CD4-positive, alpha-beta memory T cell (primary cell): Measurements from ENCODE around the gene TTC7B. TPM values are rescaled to one million over a fixed set of nuclear protein-coding genes. Genes with fewer than 3 reads are reported as not detected.

ENCODE experiments used
- CTCF ChIA-PET: fragments of 350-600 bp; sonication (Branson Sonifier 250); formaldehyde crosslinking; loops from one replicate; lab custom pipeline; 2021; ENCODE audit warnings: inconsistent platforms; ENCODE audit not compliant: partially characterized antibody; lab: Charles Lee
- POLR2A ChIA-PET: fragments of 350-600 bp; sonication (Branson Sonifier 250); formaldehyde crosslinking; loops from one replicate; lab custom pipeline; 2021; ENCODE audit not compliant: partially characterized antibody; lab: Charles Lee
- DNase-seq, 5 donors: peaks; one replicate each; pipeline versions ENCODE4 v3.0.0 to v3.0.0-alpha.2; 2020 to 2022; ENCODE audit warnings: mixed read lengths in 1 of 5
- H3K27ac ChIP-seq: one replicate; pipeline ENCODE4 v1.7.0; 2013; ENCODE audit warnings: low read depth, low read length
- H3K27me3 ChIP-seq: 2 replicates; pipeline ENCODE4 v1.7.0; 2013; ENCODE audit warnings: mild to moderate bottlenecking, low read length, moderate library complexity; ENCODE audit not compliant: insufficient read depth
- H3K36me3 ChIP-seq: 2 replicates; pipeline ENCODE4 v1.7.0; 2013; ENCODE audit warnings: mild to moderate bottlenecking, low read length, moderate library complexity; ENCODE audit not compliant: insufficient read depth
- H3K4me1 ChIP-seq: 2 replicates; pipeline ENCODE4 v1.7.0; 2013; ENCODE audit warnings: mild to moderate bottlenecking, low read length, moderate library complexity; ENCODE audit not compliant: insufficient read depth
- H3K4me3 ChIP-seq, 2 donors: one replicate each; pipeline ENCODE4 v1.7.0; 2013; ENCODE audit warnings: low read length in 2 of 2, mild to moderate bottlenecking in 1 of 2
- H3K9me3 ChIP-seq, 2 donors: one replicate each; pipeline ENCODE4 v1.7.0; 2013; ENCODE audit warnings: low read length in 2 of 2, control low read depth in 1 of 2; ENCODE audit not compliant: control insufficient read depth in 1 of 2
- H3K27ac Mint-ChIP-seq, 7 donors: one replicate each; pipeline ENCODE4 v1.8.0; 2020 to 2021; ENCODE audit warnings: mixed read lengths in 7 of 7, mild to moderate bottlenecking in 6 of 7, inconsistent platforms in 3 of 7, moderate library complexity in 3 of 7
- H3K27me3 Mint-ChIP-seq, 2 donors: one replicate each; pipeline ENCODE4 v1.8.0; 2020 to 2021; ENCODE audit warnings: mixed read lengths in 2 of 2
- H3K36me3 Mint-ChIP-seq, 2 donors: one replicate each; pipeline ENCODE4 v1.8.0; 2020 to 2021; ENCODE audit warnings: mixed read lengths in 2 of 2, inconsistent platforms in 1 of 2, mild to moderate bottlenecking in 1 of 2
- H3K4me1 Mint-ChIP-seq, 4 donors: one replicate each; pipeline ENCODE4 v1.8.0; 2020 to 2021; ENCODE audit warnings: mixed read lengths in 4 of 4, mild to moderate bottlenecking in 1 of 4
- H3K4me3 Mint-ChIP-seq, 8 donors: one replicate each; pipeline ENCODE4 v1.8.0; 2020 to 2021; ENCODE audit warnings: mixed read lengths in 8 of 8, mild to moderate bottlenecking in 7 of 8, moderate library complexity in 6 of 8, inconsistent platforms in 3 of 8
- H3K9me3 Mint-ChIP-seq, 8 donors: one replicate each; pipeline ENCODE4 v1.8.0; 2020 to 2021; ENCODE audit warnings: mixed read lengths in 8 of 8, mild to moderate bottlenecking in 5 of 8, inconsistent platforms in 3 of 8, moderate library complexity in 1 of 8
- intact Hi-C: fragments of 100-400 bp; cut with micrococcal nuclease; formaldehyde crosslinking; loops from one replicate; pipeline ENCODE4 v1.15.1; 2023
- polyA plus RNA-seq, 2 donors: library from polyadenylated mRNA; unstranded; fragments of 300-500 nt; fragmentation: Illumina TruSeq; gene quantifications; one replicate each; pipeline ENCODE4 v1.2.3, GENCODE V29; 2021
- total RNA-seq, 2 experiments: library from RNA; stranded (reverse); gene quantifications; one replicate each; pipeline ENCODE4 v1.2.3, GENCODE V29; 2021

TTC7B gene
- total and polyA plus RNA-seq, 4 experiments from 2014 or later, result 0.30 to 1.9 (median 1.5) TPM; not detected in 1

GRCh38 chr14:90647473-90648005 is 168.7 kb downstream of the TTC7B start:
- no peaks in the 10 kb centered on the region for H3K27me3 ChIP-seq
- no peaks in the 10 kb centered on the region for H3K36me3 Mint-ChIP-seq
- ChIA-PET CTCF (no interaction called here), POLR2A (interaction anchor here (0.8 kb wide), 1 partner anchor 44 kb away, joined by 3 read pairs; no protein-coding TSS in a partner anchor)
- H3K27ac Mint-ChIP-seq, result no peak overlapping the region
- no peak overlapping the region for H3K4me3 ChIP-seq
- no peaks in the 10 kb centered on the region for H3K36me3 ChIP-seq
- H3K27ac ChIP-seq, result no peak overlapping the region
- intact Hi-C loops, result no loop called here
- no peaks in the 10 kb centered on the region for H3K4me1 Mint-ChIP-seq
- DNase-seq, result no peak
- no peaks in the 10 kb centered on the region for H3K9me3 ChIP-seq
- H3K4me3 Mint-ChIP-seq, result no peak overlapping the region
- no peaks in the 10 kb centered on the region for H3K4me1 ChIP-seq
- H3K9me3 Mint-ChIP-seq, result no peaks in the 10 kb centered on the region
- no peaks in the 10 kb centered on the region for H3K27me3 Mint-ChIP-seq

DNA sequence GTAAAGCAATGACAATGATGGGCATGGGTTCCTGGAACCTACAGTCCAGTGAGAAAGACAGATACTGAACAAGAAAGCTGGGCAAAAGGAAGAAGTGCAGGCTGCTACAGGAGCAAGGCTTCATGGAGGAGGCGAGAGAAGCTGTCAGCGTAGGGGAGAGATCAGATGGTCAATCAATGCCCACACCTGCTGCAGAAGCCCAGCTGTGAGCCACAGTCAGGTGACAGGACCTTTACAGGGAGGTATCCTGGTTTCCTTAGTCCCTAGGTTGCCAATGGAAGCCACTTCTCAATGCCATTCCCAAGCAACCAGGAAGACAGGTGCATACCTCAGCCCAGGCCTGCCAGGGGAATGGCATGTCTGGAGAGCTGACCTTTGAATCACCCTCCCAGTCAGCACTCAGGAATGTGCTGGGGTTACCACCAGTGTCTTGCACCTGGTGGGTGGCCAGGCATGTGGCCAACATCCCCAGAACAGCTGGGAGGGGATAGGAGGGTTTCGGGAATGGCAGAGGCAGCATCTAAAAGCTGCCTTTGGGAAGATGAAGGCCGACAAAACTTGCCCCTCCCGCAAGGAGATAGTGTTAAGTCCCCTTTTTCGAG is 170.3 kb downstream of the TTC7B start:
- H3K9me3 ChIP-seq, result no peaks in the 10 kb centered on the region
- no peaks in the 10 kb centered on the region for H3K4me1 Mint-ChIP-seq
- H3K9me3 Mint-ChIP-seq, result no peaks in the 10 kb centered on the region
- no peak overlapping the region for H3K4me3 Mint-ChIP-seq
- no peaks in the 10 kb centered on the region for H3K27me3 ChIP-seq
- H3K27me3 Mint-ChIP-seq, result no peaks in the 10 kb centered on the region
- no peak overlapping the region for H3K27ac Mint-ChIP-seq
- no peaks in the 10 kb centered on the region for H3K4me1 ChIP-seq
- H3K4me3 ChIP-seq, result no peak overlapping the region
- ChIA-PET CTCF (no interaction called here), POLR2A (no interaction called here)
- no peaks in the 10 kb centered on the region for H3K36me3 Mint-ChIP-seq
- no peaks in the 10 kb centered on the region for H3K36me3 ChIP-seq
- DNase-seq, result no peak
- intact Hi-C loops, result no loop called here
- H3K27ac ChIP-seq, result no peak overlapping the region

DNA sequence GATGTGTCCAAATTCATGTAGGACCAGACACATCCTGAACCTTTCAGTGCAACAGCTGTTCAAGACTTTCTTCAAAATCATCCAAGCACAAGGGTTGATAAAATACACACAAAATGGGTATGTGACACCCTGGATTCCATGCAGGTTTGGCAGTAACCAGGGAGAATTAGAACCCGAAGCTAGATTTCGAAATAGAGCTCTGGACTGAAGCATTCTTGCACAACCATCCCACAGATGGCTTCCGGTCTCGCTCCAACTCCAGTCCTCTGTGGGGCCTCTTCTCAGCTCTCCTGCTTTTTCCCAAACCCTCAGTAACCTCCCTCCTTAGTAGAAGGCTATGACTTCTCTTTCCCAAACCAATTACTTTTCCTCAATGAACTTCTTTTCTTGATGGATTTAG is 171.3 kb downstream of the TTC7B start:
- Mint-ChIP-seq H3K27ac (no peak overlapping the region), H3K36me3 (no peaks in the 10 kb centered on the region), H3K4me3 (no peak overlapping the region), H3K4me1 (no peaks in the 10 kb centered on the region), H3K27me3 (no peaks in the 10 kb centered on the region), H3K9me3 (peaks cover 0 to 2% (median 0%) of the 10 kb centered on the region in 8 donors)
- no peak for DNase-seq
- intact Hi-C loops, result no loop called here
- Histone ChIP-seq H3K4me3 (no peak overlapping the region), H3K36me3 (no peaks in the 10 kb centered on the region), H3K27ac (no peak overlapping the region), H3K4me1 (no peaks in the 10 kb centered on the region), H3K9me3 (no peaks in the 10 kb centered on the region), H3K27me3 (no peaks in the 10 kb centered on the region)
- ChIA-PET CTCF (interaction anchor here (1.1 kb wide), 1 partner anchor 8 kb away, joined by 3 read pairs; no protein-coding TSS in a partner anchor), POLR2A (no interaction called here)

- no peak overlapping the region for H3K27ac ChIP-seq
- H3K4me3 Mint-ChIP-seq, result no peak overlapping the region
- intact Hi-C loops, result no loop called here
- H3K4me1 ChIP-seq, result no peaks in the 10 kb centered on the region
- peaks cover 0 to 2% (median 0%) of the 10 kb centered on the region in 8 donors for H3K9me3 Mint-ChIP-seq
- H3K4me3 ChIP-seq, result no peak overlapping the region
- H3K27ac Mint-ChIP-seq, result no peak overlapping the region
- no peaks in the 10 kb centered on the region for H3K27me3 Mint-ChIP-seq
- POLR2A ChIA-PET, result no interaction called here
- no peaks in the 10 kb centered on the region for H3K4me1 Mint-ChIP-seq
- no peaks in the 10 kb centered on the region for H3K36me3 Mint-ChIP-seq
- no peak for DNase-seq
- CTCF ChIA-PET, result interaction anchor here (0.6 to 1.1 kb wide), 2 partner anchors 8 to 9 kb away, joined by 3 read pairs; no protein-coding TSS in a partner anchor
- H3K27me3 ChIP-seq, result no peaks in the 10 kb centered on the region
- H3K9me3 ChIP-seq, result no peaks in the 10 kb centered on the region
- H3K36me3 ChIP-seq, result no peaks in the 10 kb centered on the region
Measured at GRCh38 chr14:90643982-90644670, 172.1 kb downstream of the TTC7B start.

DNA sequence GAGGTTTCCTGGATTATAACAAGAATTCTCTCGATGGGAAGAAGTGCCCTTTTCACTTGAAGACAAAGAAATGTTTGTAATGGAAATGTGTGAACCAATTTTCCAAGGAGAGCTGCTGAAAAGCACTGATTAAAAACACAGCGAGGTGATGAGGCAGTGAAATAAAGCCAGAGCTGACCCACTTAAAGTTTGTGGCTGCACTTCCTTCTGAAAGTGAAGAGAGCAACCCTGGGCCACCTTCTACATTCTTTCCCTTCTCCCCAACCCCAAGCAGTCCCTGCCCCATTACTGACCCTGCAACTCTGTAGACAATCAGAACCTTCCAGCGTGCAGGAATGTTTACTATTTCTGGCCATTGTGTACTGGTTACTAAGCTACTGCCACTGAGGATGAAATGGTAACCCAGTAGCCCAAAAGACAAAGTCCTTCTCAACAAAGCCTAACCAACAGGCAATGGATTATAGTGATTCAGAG is 173.9 kb downstream of the TTC7B start:
- no peak overlapping the region for H3K4me3 Mint-ChIP-seq

GRCh38 chr14:90641615-90642243 is 174.5 kb downstream of the TTC7B start:
- Histone ChIP-seq H3K4me1 (no peaks in the 10 kb centered on the region), H3K36me3 (no peaks in the 10 kb centered on the region), H3K27ac (no peak overlapping the region), H3K4me3 (no peak overlapping the region), H3K9me3 (no peaks in the 10 kb centered on the region), H3K27me3 (no peaks in the 10 kb centered on the region)
- no peak for DNase-seq
- H3K9me3 Mint-ChIP-seq, result peaks cover 0 to 2% (median 0%) of the 10 kb centered on the region in 8 donors
- POLR2A ChIA-PET, result no interaction called here
- intact Hi-C loops, result no loop called here
- H3K4me1 Mint-ChIP-seq, result no peaks in the 10 kb centered on the region
- CTCF ChIA-PET, result interaction anchor here (0.6 to 1.2 kb wide), 2 partner anchors 28 to 376 kb away, joined by 3 read pairs; no protein-coding TSS in a partner anchor
- H3K4me3 Mint-ChIP-seq, result no peak overlapping the region
- H3K36me3 Mint-ChIP-seq, result no peaks in the 10 kb centered on the region
- no peaks in the 10 kb centered on the region for H3K27me3 Mint-ChIP-seq
- H3K27ac Mint-ChIP-seq, result no peak overlapping the region

More for the DNA sequence above, 173.9 kb downstream of the TTC7B start:
- Histone ChIP-seq H3K36me3 (no peaks in the 10 kb centered on the region), H3K27me3 (no peaks in the 10 kb centered on the region), H3K4me3 (no peak overlapping the region), H3K9me3 (no peaks in the 10 kb centered on the region), H3K27ac (no peak overlapping the region), H3K4me1 (no peaks in the 10 kb centered on the region)
- no peak for DNase-seq
- ChIA-PET POLR2A (no interaction called here), CTCF (interaction anchor here (0.6 to 1.3 kb wide), 3 partner anchors 28 to 377 kb away, joined by 3 to 4 read pairs (median 3); no protein-coding TSS in a partner anchor)
- Mint-ChIP-seq H3K9me3 (peaks cover 0 to 2% (median 0%) of the 10 kb centered on the region in 8 donors), H3K27me3 (no peaks in the 10 kb centered on the region), H3K27ac (no peak overlapping the region), H3K36me3 (no peaks in the 10 kb centered on the region), H3K4me1 (no peaks in the 10 kb centered on the region)
- intact Hi-C loops, result no loop called here

DNA sequence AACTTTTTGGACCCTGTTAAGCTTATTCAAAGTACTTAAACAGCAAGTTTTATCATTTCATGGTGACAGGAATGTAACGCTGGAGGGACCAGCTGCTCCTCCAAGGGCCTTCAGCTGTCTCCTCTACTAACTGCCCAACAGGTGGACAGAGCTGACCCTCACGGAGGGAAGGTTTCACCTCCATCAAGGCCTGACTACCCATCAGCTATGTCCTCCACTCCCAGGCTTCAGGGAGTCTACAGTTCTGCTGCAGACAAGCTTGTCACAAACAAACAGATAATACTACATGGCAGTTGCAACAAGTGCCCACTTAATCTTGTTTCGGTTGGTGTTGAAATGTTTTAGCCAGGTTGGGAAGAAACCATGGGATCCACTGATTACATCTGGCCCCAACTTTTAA is 175.1 kb downstream of the TTC7B start:
- H3K4me3 ChIP-seq, result no peak overlapping the region
- intact Hi-C loops, result no loop called here
- CTCF ChIA-PET, result no interaction called here
- H3K4me3 Mint-ChIP-seq, result no peak overlapping the region
- H3K36me3 Mint-ChIP-seq, result no peaks in the 10 kb centered on the region
- POLR2A ChIA-PET, result no interaction called here
- H3K27me3 Mint-ChIP-seq, result no peaks in the 10 kb centered on the region
- peaks cover 0 to 2% (median 0%) of the 10 kb centered on the region in 8 donors for H3K9me3 Mint-ChIP-seq
- DNase-seq, result no peak
- H3K36me3 ChIP-seq, result no peaks in the 10 kb centered on the region
- H3K4me1 ChIP-seq, result no peaks in the 10 kb centered on the region
- H3K27me3 ChIP-seq, result no peaks in the 10 kb centered on the region
- H3K27ac ChIP-seq, result no peak overlapping the region
- no peaks in the 10 kb centered on the region for H3K4me1 Mint-ChIP-seq
- H3K9me3 ChIP-seq, result no peaks in the 10 kb centered on the region
- H3K27ac Mint-ChIP-seq, result no peak overlapping the region
